ENCODE measurements around the gene DLL1.

DLL1 gene

GRCh38 chr6:170308761-170309160, 17.9 kb upstream of the DLL1 start:
- H3K27me3 ChIP-seq (ENCODE audit: control insufficient read depth, insufficient read depth, low read length): peaks cover 22% of the 10 kb centered on the region
- H3K27ac ChIP-seq (ENCODE audit: low read depth, low read length): no peak overlapping the region
- peaks cover 13% of the 10 kb centered on the region; the same call in 1 of the 2 replicates for H3K4me1 ChIP-seq (ENCODE audit: control insufficient read depth, insufficient read depth, low read length)
- H3K9ac ChIP-seq (ENCODE audit: low read depth, low read length): no peak overlapping the region
- no peak overlapping the region for H3K4me3 ChIP-seq (ENCODE audit: low read depth, low read length)
- H3K9me3 ChIP-seq (ENCODE audit: control insufficient read depth, insufficient read depth, low read length): peaks cover 19% of the 10 kb centered on the region
- no peaks in the 10 kb centered on the region for H3K36me3 ChIP-seq (ENCODE audit: control insufficient read depth, insufficient read depth, low read length)

- peaks cover 22% of the 10 kb centered on the region for H3K27me3 ChIP-seq (ENCODE audit: control insufficient read depth, insufficient read depth, low read length)
- peaks cover 29% of the 10 kb centered on the region for H3K9me3 ChIP-seq (ENCODE audit: control insufficient read depth, insufficient read depth, low read length)
- peaks cover 3% of the 10 kb centered on the region; the same call in 1 of the 2 replicates for H3K4me1 ChIP-seq (ENCODE audit: control insufficient read depth, insufficient read depth, low read length)
- peak overlapping the region; percentile 35 for H3K9ac ChIP-seq (ENCODE audit: low read depth, low read length)
- no peaks in the 10 kb centered on the region for H3K36me3 ChIP-seq (ENCODE audit: control insufficient read depth, insufficient read depth, low read length)
- H3K27ac ChIP-seq (ENCODE audit: low read depth, low read length): no peak overlapping the region
- peak overlapping the region; percentile 84 for H3K4me3 ChIP-seq (ENCODE audit: low read depth, low read length)
Measured at GRCh38 chr6:170307080-170307545, 16.2 kb upstream of the DLL1 start.

- peaks cover 3% of the 10 kb centered on the region; the same call in 1 of the 2 replicates for H3K4me1 ChIP-seq (ENCODE audit: control insufficient read depth, insufficient read depth, low read length)
- H3K27ac ChIP-seq (ENCODE audit: low read depth, low read length): peak within 1 kb of the TSS; percentile 59
- H3K27me3 ChIP-seq (ENCODE audit: control insufficient read depth, insufficient read depth, low read length): peaks cover 22% of the 10 kb centered on the region
- H3K9ac ChIP-seq (ENCODE audit: low read depth, low read length): peak within 1 kb of the TSS; percentile 35
- no peaks in the 10 kb centered on the region for H3K36me3 ChIP-seq (ENCODE audit: control insufficient read depth, insufficient read depth, low read length)
- H3K4me3 ChIP-seq (ENCODE audit: low read depth, low read length): peak within 1 kb of the TSS; percentile 84
- peaks cover 34% of the 10 kb centered on the region for H3K9me3 ChIP-seq (ENCODE audit: control insufficient read depth, insufficient read depth, low read length)
Measured at GRCh38 chr6:170306324-170307079, 15.6 kb upstream of the DLL1 start, which contains the start of gene FAM120B. Gene FAM120B (plus strand): TSS chr6:170306758. CDS start chr6:170317391, 10,633 bp downstream.

GRCh38 chr6:170305805-170306323, 15.0 kb upstream of the DLL1 start:
- Histone ChIP-seq H3K9ac (ENCODE audit: low read depth, low read length) (peak overlapping the region; percentile 35; the same call in 1 of the 2 replicates), H3K27ac (ENCODE audit: low read depth, low read length) (peak overlapping the region; percentile 59), H3K9me3 (ENCODE audit: control insufficient read depth, insufficient read depth, low read length) (peaks cover 41% of the 10 kb centered on the region), H3K36me3 (ENCODE audit: control insufficient read depth, insufficient read depth, low read length) (no peaks in the 10 kb centered on the region), H3K27me3 (ENCODE audit: control insufficient read depth, insufficient read depth, low read length) (peaks cover 22% of the 10 kb centered on the region), H3K4me3 (ENCODE audit: low read depth, low read length) (peak overlapping the region; percentile 84), H3K4me1 (ENCODE audit: control insufficient read depth, insufficient read depth, low read length) (peaks cover 3% of the 10 kb centered on the region; the same call in 1 of the 2 replicates)

- H3K27me3 ChIP-seq (ENCODE audit: control insufficient read depth, insufficient read depth, low read length): peaks cover 32% of the 10 kb centered on the region
- no peak overlapping the region for H3K27ac ChIP-seq (ENCODE audit: low read depth, low read length)
- H3K9me3 ChIP-seq (ENCODE audit: control insufficient read depth, insufficient read depth, low read length): peaks cover 55% of the 10 kb centered on the region
Measured at GRCh38 chr6:170301184-170301583, 10.3 kb upstream of the DLL1 start.

GRCh38 chr6:170298688-170299087, 7.8 kb upstream of the DLL1 start:
- H3K27ac ChIP-seq (ENCODE audit: low read depth, low read length): no peak overlapping the region
- H3K4me1 ChIP-seq (ENCODE audit: control insufficient read depth, insufficient read depth, low read length): peaks cover 32% of the 10 kb centered on the region
- H3K9me3 ChIP-seq (ENCODE audit: control insufficient read depth, insufficient read depth, low read length): peaks cover 37% of the 10 kb centered on the region
- no peak overlapping the region for H3K9ac ChIP-seq (ENCODE audit: low read depth, low read length)
- H3K4me3 ChIP-seq (ENCODE audit: low read depth, low read length): no peak overlapping the region
- H3K36me3 ChIP-seq (ENCODE audit: control insufficient read depth, insufficient read depth, low read length): no peaks in the 10 kb centered on the region
- peaks cover 45% of the 10 kb centered on the region for H3K27me3 ChIP-seq (ENCODE audit: control insufficient read depth, insufficient read depth, low read length)

More at GRCh38 chr6:170301184-170301583, 10.3 kb upstream of the DLL1 start:
- H3K4me3 ChIP-seq (ENCODE audit: low read depth, low read length): no peak overlapping the region
- no peaks in the 10 kb centered on the region for H3K36me3 ChIP-seq (ENCODE audit: control insufficient read depth, insufficient read depth, low read length)
- H3K4me1 ChIP-seq (ENCODE audit: control insufficient read depth, insufficient read depth, low read length): peaks cover 18% of the 10 kb centered on the region
- H3K9ac ChIP-seq (ENCODE audit: low read depth, low read length): no peak overlapping the region

- Histone ChIP-seq H3K9ac (ENCODE audit: low read depth, low read length) (no peak overlapping the region), H3K4me3 (ENCODE audit: low read depth, low read length) (peak overlapping the region; percentile 5; the same call in 1 of the 2 replicates), H3K27ac (ENCODE audit: low read depth, low read length) (no peak overlapping the region), H3K4me1 (ENCODE audit: control insufficient read depth, insufficient read depth, low read length) (peaks cover 41% of the 10 kb centered on the region), H3K27me3 (ENCODE audit: control insufficient read depth, insufficient read depth, low read length) (peaks cover 54% of the 10 kb centered on the region), H3K36me3 (ENCODE audit: control insufficient read depth, insufficient read depth, low read length) (no peaks in the 10 kb centered on the region), H3K9me3 (ENCODE audit: control insufficient read depth, insufficient read depth, low read length) (peaks cover 32% of the 10 kb centered on the region)
Measured at GRCh38 chr6:170297576-170298330, 6.9 kb upstream of the DLL1 start.

GRCh38 chr6:170296746-170297575, 6.1 kb upstream of the DLL1 start:
- H3K4me3 ChIP-seq (ENCODE audit: low read depth, low read length): peak overlapping the region; percentile 49

GRCh38 chr6:170296423-170296745, 5.5 kb upstream of the DLL1 start:
- peaks cover 66% of the 10 kb centered on the region for H3K27me3 ChIP-seq (ENCODE audit: control insufficient read depth, insufficient read depth, low read length)
- peaks cover 20% of the 10 kb centered on the region for H3K9me3 ChIP-seq (ENCODE audit: control insufficient read depth, insufficient read depth, low read length)
- peak overlapping the region; percentile 51 for H3K27ac ChIP-seq (ENCODE audit: low read depth, low read length)
- no peaks in the 10 kb centered on the region for H3K36me3 ChIP-seq (ENCODE audit: control insufficient read depth, insufficient read depth, low read length)
- H3K9ac ChIP-seq (ENCODE audit: low read depth, low read length): peak overlapping the region; percentile 39; the same call in 1 of the 2 replicates
- H3K4me1 ChIP-seq (ENCODE audit: control insufficient read depth, insufficient read depth, low read length): peaks cover 49% of the 10 kb centered on the region
- H3K4me3 ChIP-seq (ENCODE audit: low read depth, low read length): peak overlapping the region; percentile 57; the same call in 1 of the 2 replicates

More at GRCh38 chr6:170296746-170297575, 6.1 kb upstream of the DLL1 start:
- no peaks in the 10 kb centered on the region for H3K36me3 ChIP-seq (ENCODE audit: control insufficient read depth, insufficient read depth, low read length)
- peaks cover 62% of the 10 kb centered on the region for H3K27me3 ChIP-seq (ENCODE audit: control insufficient read depth, insufficient read depth, low read length)
- H3K9me3 ChIP-seq (ENCODE audit: control insufficient read depth, insufficient read depth, low read length): peaks cover 26% of the 10 kb centered on the region
- no peak overlapping the region for H3K27ac ChIP-seq (ENCODE audit: low read depth, low read length)
- peaks cover 49% of the 10 kb centered on the region for H3K4me1 ChIP-seq (ENCODE audit: control insufficient read depth, insufficient read depth, low read length)
- H3K9ac ChIP-seq (ENCODE audit: low read depth, low read length): no peak overlapping the region; the same call in 1 of the 2 replicates
